Gastrocnemius medialis (tissue), 4 donors: ENCODE results near the gene DBT. TPM values are rescaled to one million over a fixed set of nuclear protein-coding genes. Genes with fewer than 3 reads are reported as not detected.
"Not testable (repeated sequence)": the region's sequence is repeated elsewhere in the genome, so short reads cannot be mapped to it uniquely, and the experiment has no call there.

Source experiments
- ATAC-seq, 2 donors: fragments of 150-250 bp; one replicate each; pipeline ENCODE4 v1.9.1; 2016
- DNase-seq, 2 donors: peaks; one replicate each; pipeline ENCODE4 v3.0.0-alpha.2; 2019
- H3K27ac ChIP-seq, 4 donors: fragments of 200-600 bp; sonication (generic); 1 replicate in 1 of 4; 2 replicates in 3 of 4; pipeline ENCODE4 v1.5.1; 2016 to 2018; ENCODE audit warnings: mild to moderate bottlenecking in 2 of 4, moderate library complexity in 1 of 4
- H3K27me3 ChIP-seq, 3 donors: fragments of 200-600 bp; sonication (generic) in 2 of 3; 1 replicate in 1 of 3; 2 replicates in 2 of 3; pipeline versions ENCODE4 v1.5.1 to v1.6.0; 2016 to 2019; ENCODE audit warnings: mild to moderate bottlenecking in 1 of 3, moderate library complexity in 1 of 3
- H3K36me3 ChIP-seq, 2 donors: fragments of 200-600 bp; sonication (generic) in 1 of 2; one replicate each; pipeline ENCODE4 v1.5.1; 2017 to 2018
- H3K4me1 ChIP-seq, 2 donors: fragments of 200-600 bp; sonication (generic) in 1 of 2; one replicate each; pipeline ENCODE4 v1.5.1; 2016 to 2017; ENCODE audit warnings: mild to moderate bottlenecking in 2 of 2
- H3K4me3 ChIP-seq, 4 donors: fragments of 200-600 bp; sonication (generic) in 3 of 4; 1 replicate in 1 of 4; 2 replicates in 3 of 4; pipeline ENCODE4 v1.5.1; 2016 to 2019; ENCODE audit warnings: mild to moderate bottlenecking in 2 of 4
- H3K9me3 ChIP-seq, 3 donors: fragments of 200-600 bp; sonication (generic) in 2 of 3; 1 replicate in 1 of 3; 2 replicates in 2 of 3; pipeline ENCODE4 v1.5.1; 2016 to 2019
- POLR2A ChIP-seq, 2 donors: fragments of 450-650 bp; IDR thresholded peaks; one replicate each; pipeline ENCODE4 v1.6.1; 2017; ENCODE audit warnings: antibody characterized with exemption in 2 of 2, mild to moderate bottlenecking in 2 of 2, moderate library complexity in 2 of 2
- in situ Hi-C, 4 donors: fragments of 200-750 bp; cut with MboI; loops; one replicate each; pipeline versions ENCODE4 v1.15.0 to v1.8.0; 2017; ENCODE audit warnings: low sequenced_read_pairs in 4 of 4
- intact Hi-C: fragments of 100-400 bp; cut with DNase I; formaldehyde crosslinking; loops from one replicate; pipeline ENCODE4 v1.15.1; 2023; ENCODE audit warnings: low total_unique reads
- total RNA-seq, 4 donors: library from RNA; depleted of rRNA; stranded (reverse); fragments of >200 nt; gene quantifications; one replicate each; pipeline versions ENCODE4 v1.1.0 to v1.2.3, GENCODE V29; 2016
- TF ChIP-seq, protein P1 (sequence below), 5 experiments: fragments of 450-650 bp in 3 of 5; fragments of 200-600 bp in 2 of 5; sonication (generic) in 2 of 5; IDR thresholded peaks in 4 of 5; conservative IDR thresholded peaks in 1 of 5; 1 replicate in 4 of 5; 2 replicates in 1 of 5; pipeline ENCODE4 v1.5.1; 2016 to 2019; ENCODE audit warnings: antibody characterized with exemption in 5 of 5, mild to moderate bottlenecking in 3 of 5, moderate library complexity in 3 of 5

Gene DBT
- total RNA-seq, 4 donors from 2014 or later = 7.6 to 11.3 (median 9.6) TPM

DNA sequence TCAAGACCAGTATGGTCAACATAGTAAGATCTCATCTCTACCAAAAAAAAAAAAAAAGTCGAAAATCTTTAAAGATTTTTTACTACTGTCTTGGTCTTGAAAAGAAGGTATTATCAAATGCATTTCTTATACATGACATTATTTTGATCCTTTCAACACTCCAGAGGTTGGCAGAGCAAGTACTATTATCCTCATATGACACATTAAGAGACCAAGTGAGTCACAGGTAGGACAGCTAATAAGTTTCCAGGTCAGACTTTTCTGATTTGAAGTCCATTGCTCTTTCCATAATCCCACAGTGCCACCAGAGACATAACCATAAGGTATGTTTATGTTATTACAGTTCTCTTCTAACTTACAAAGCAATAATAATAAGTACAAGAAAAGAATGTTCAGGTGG, 15.2 kb downstream of the DBT start:
- peaks cover 0 to 46% of the 10 kb centered on the region in 2 donors for H3K36me3 ChIP-seq

DNA sequence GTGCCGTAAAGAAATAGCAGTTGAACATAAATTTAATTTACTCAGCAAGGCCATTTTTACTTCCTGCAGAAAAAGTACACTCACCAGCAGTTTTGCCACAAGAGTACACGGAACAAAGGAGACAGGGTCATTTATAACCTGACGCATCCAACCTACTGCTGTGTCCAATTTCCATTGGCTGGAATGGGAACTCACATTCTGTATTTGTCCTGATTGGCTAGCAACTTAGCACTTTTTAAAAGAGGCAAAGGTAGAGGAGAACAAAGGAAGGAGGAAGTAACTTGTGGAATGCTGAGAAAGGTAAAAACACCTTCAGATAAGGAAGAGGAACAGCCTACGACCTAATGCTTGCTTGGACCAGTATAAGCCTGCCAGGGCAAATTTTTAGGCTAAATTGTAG, 16.1 kb downstream of the DBT start:
- peaks cover 0 to 41% of the 10 kb centered on the region in 2 donors for H3K36me3 ChIP-seq
- in situ Hi-C loops, intact Hi-C loops: not testable (repeated sequence)

More for the DNA sequence above, 15.2 kb downstream of the DBT start:
- intact Hi-C loops = no loop called here
- H3K4me1 ChIP-seq = no peaks in the 10 kb centered on the region
- TF ChIP-seq, protein P1, sequence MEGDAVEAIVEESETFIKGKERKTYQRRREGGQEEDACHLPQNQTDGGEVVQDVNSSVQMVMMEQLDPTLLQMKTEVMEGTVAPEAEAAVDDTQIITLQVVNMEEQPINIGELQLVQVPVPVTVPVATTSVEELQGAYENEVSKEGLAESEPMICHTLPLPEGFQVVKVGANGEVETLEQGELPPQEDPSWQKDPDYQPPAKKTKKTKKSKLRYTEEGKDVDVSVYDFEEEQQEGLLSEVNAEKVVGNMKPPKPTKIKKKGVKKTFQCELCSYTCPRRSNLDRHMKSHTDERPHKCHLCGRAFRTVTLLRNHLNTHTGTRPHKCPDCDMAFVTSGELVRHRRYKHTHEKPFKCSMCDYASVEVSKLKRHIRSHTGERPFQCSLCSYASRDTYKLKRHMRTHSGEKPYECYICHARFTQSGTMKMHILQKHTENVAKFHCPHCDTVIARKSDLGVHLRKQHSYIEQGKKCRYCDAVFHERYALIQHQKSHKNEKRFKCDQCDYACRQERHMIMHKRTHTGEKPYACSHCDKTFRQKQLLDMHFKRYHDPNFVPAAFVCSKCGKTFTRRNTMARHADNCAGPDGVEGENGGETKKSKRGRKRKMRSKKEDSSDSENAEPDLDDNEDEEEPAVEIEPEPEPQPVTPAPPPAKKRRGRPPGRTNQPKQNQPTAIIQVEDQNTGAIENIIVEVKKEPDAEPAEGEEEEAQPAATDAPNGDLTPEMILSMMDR (IDR thresholded peaks at IDR 0.05 in 4 of 5, conservative IDR thresholded peaks at IDR 0.05 in 1 of 5) = no peak
- no peak for TF ChIP-seq POLR2A (IDR thresholded peaks at IDR 0.05)
- H3K4me3 ChIP-seq = no peak overlapping the region
- in situ Hi-C loops = no loop called here
- H3K27me3 ChIP-seq = no peaks in the 10 kb centered on the region
- ATAC-seq (no peak), DNase-seq (no peak)
- H3K27ac ChIP-seq = no peak overlapping the region
- no peaks in the 10 kb centered on the region for H3K9me3 ChIP-seq

DNA sequence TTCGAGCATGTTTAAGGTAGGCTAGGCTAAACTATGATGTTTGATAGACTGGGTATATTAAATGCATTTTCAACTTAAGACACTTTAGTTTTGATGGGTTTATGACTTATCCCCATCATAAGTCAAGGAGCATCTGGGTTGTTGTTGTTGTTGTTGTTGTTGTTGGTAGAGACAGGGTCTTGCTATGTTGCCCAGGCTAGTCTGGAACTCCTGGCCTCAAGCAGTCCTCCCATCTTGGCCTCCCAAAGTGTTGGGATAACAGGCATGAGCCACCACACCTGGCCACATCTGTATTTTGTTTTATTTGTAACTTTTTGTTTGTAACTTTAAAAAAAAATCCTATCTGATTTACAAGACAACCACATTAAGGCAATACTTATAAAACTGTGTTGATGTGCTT, 17.5 kb downstream of the DBT start:
- Histone ChIP-seq H3K27ac (no peak overlapping the region), H3K4me1 (no peaks in the 10 kb centered on the region), H3K36me3 (peaks cover 0 to 51% of the 10 kb centered on the region in 2 donors), H3K9me3 (no peaks in the 10 kb centered on the region), H3K4me3 (no peak overlapping the region), H3K27me3 (no peaks in the 10 kb centered on the region)
- ATAC-seq (no peak), DNase-seq (no peak)
- in situ Hi-C loops (no loop called here), intact Hi-C loops (no loop called here)
- TF ChIP-seq, protein P1 (IDR thresholded peaks at IDR 0.05 in 4 of 5, conservative IDR thresholded peaks at IDR 0.05 in 1 of 5) = no peak
- TF ChIP-seq POLR2A (IDR thresholded peaks at IDR 0.05) = no peak

More for the DNA sequence above, 16.1 kb downstream of the DBT start:
- not testable (repeated sequence) for H3K27me3 ChIP-seq, H3K9me3 ChIP-seq, H3K27ac ChIP-seq, ATAC-seq, DNase-seq, H3K4me1 ChIP-seq, H3K4me3 ChIP-seq

DNA sequence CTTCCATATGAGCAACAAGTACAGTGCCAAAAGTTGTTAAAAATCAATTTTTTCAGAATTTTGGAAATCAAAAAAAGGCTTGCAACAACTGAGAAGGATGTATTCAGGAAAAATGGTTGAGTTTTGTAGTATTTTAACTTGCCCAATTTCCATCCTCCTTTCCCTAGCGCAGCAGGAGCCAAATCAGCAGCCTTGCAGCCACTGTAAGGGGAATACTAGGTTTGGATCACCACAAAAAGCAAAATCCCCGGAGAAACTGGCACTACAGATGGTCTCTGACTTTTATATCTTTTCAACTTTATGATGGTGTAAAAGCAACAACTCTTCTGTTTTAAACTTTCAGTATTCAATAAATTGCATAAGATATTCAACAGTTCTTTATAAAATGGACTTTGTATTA, 17.9 kb downstream of the DBT start:
- Histone ChIP-seq H3K4me1 (no peaks in the 10 kb centered on the region), H3K36me3 (peaks cover 0 to 51% of the 10 kb centered on the region in 2 donors), H3K4me3 (no peak overlapping the region), H3K27ac (no peak overlapping the region), H3K9me3 (no peaks in the 10 kb centered on the region), H3K27me3 (no peaks in the 10 kb centered on the region)
- ATAC-seq (no peak), DNase-seq (no peak)
- TF ChIP-seq POLR2A (IDR thresholded peaks at IDR 0.05) = no peak
- TF ChIP-seq, protein P1 (IDR thresholded peaks at IDR 0.05 in 4 of 5, conservative IDR thresholded peaks at IDR 0.05 in 1 of 5) = no peak
- intact Hi-C loops (no loop called here), in situ Hi-C loops (no loop called here)

DNA sequence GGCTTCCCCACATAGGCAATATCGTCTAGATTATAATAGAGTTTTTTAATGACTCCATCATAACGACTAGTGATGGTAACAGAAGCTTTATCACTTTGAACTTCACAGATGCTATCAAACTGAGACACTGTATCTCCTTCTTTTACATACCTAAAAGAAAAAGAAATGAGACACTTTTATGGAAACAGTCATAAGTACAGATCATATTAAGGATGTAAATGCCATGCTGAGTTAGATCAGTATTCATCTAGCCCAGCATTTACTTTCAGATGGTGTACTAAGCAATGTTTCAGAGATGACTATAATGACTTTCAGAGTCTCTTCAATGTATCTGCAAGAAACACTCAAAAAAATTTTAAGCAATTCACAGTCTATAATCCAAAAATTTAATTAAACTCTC, 18.9 kb downstream of the DBT start:
- peaks cover 0 to 47% of the 10 kb centered on the region in 2 donors for H3K36me3 ChIP-seq
- H3K27ac ChIP-seq = no peak overlapping the region
- DNase-seq = no peak
- no peak for TF ChIP-seq POLR2A (IDR thresholded peaks at IDR 0.05)
- TF ChIP-seq, protein P1 (IDR thresholded peaks at IDR 0.05 in 4 of 5, conservative IDR thresholded peaks at IDR 0.05 in 1 of 5) = no peak
- intact Hi-C loops (no loop called here), in situ Hi-C loops (no loop called here)
- ATAC-seq = no peak
- H3K4me3 ChIP-seq = no peak overlapping the region
- no peaks in the 10 kb centered on the region for H3K9me3 ChIP-seq
- no peaks in the 10 kb centered on the region for H3K4me1 ChIP-seq
- no peaks in the 10 kb centered on the region for H3K27me3 ChIP-seq
